Measurements from ENCODE around the gene NEURL1. TPM values are rescaled to one million over a fixed set of nuclear protein-coding genes. Genes with fewer than 3 reads are reported as not detected.

NEURL1 gene
- total and polyA plus RNA-seq, 10 of the 15 experiments (the other 5 are each of a cell fraction or from before 2014, with no cell fraction given): 0.02 to 0.05 (median 0.05) TPM; not detected in 6

DNA sequence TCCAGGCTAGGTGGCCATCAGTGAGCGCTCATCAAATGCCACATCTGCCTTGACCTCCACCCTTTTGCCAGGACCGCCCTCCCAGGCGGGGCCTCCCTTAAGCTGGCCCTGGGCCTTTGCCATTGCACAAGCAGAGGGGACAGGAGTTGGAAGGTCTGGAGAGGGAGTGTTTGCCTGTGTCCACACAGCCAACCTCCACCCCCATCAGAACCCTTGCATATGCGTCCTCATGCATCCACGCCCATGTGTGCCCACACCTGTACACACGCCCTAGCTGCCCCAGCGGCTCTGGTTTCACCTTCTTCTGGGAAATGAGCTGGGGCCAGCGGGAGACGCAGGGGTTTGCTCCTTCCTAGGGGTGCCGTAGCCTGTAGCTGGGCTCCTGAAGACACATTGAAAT is 64.0 kb downstream of the NEURL1 start:
- ChIA-PET RAD21 (ENCODE audit: unreplicated experiment) (no interaction called here), SMC1A (ENCODE audit: uncharacterized antibody, unreplicated experiment) (no interaction called here), CTCF (no interaction called here), POLR2A (no interaction called here)
- in situ Hi-C loops (cut with MboI): no loop called here
- Histone ChIP-seq H3K9ac (ENCODE audit: control insufficient read depth, insufficient read depth, low read length) (no peak overlapping the region), H3K4me2 (ENCODE audit: control insufficient read depth, insufficient read depth) (no peak overlapping the region), H3K27ac (ENCODE audit: control insufficient read depth, insufficient read depth) (no peak overlapping the region), H2AFZ (ENCODE audit: control insufficient read depth, low read depth, low read length) (no peak overlapping the region), H3K4me1 (ENCODE audit: control insufficient read depth, insufficient read depth, low read length) (no peaks in the 10 kb centered on the region; the same call in 1 of the 2 replicates), H3K36me3 (ENCODE audit: control insufficient read depth in 2 of 2, insufficient read depth in 2 of 2, low read length in 1 of 2) (no peaks in the 10 kb centered on the region), H4K20me1 (ENCODE audit: control insufficient read depth, insufficient read depth) (no peaks in the 10 kb centered on the region; the same call in 1 of the 2 replicates), H3K9me3 (replicated peaks; ENCODE audit: control insufficient read depth, insufficient read depth, low read length) (no peaks in the 10 kb centered on the region), H3K79me2 (ENCODE audit: control insufficient read depth, insufficient read depth, low read length) (no peaks in the 10 kb centered on the region), H3K4me3 (no peak overlapping the region), H3K27me3 (replicated peaks in 1 of 2; ENCODE audit: control insufficient read depth in 2 of 2, insufficient read depth in 2 of 2, low read length in 1 of 2) (peaks cover 10 to 13% of the 10 kb centered on the region in 2 experiments)
- no peak for DNase-seq (ENCODE audit: low read depth, low spot score)
- FAIRE-seq: no peak
- 74% methylated on average over 10 of the region's 10 CpGs for WGBS (ENCODE audit: insufficient coverage, insufficient replicate concordance, low lambda C conversion rate, missing lambda C conversion rate)
- no peak for ATAC-seq
- intact Hi-C loops (cut with micrococcal nuclease; ENCODE audit: unreplicated experiment): no loop called here
- TF ChIP-seq, protein P1, sequence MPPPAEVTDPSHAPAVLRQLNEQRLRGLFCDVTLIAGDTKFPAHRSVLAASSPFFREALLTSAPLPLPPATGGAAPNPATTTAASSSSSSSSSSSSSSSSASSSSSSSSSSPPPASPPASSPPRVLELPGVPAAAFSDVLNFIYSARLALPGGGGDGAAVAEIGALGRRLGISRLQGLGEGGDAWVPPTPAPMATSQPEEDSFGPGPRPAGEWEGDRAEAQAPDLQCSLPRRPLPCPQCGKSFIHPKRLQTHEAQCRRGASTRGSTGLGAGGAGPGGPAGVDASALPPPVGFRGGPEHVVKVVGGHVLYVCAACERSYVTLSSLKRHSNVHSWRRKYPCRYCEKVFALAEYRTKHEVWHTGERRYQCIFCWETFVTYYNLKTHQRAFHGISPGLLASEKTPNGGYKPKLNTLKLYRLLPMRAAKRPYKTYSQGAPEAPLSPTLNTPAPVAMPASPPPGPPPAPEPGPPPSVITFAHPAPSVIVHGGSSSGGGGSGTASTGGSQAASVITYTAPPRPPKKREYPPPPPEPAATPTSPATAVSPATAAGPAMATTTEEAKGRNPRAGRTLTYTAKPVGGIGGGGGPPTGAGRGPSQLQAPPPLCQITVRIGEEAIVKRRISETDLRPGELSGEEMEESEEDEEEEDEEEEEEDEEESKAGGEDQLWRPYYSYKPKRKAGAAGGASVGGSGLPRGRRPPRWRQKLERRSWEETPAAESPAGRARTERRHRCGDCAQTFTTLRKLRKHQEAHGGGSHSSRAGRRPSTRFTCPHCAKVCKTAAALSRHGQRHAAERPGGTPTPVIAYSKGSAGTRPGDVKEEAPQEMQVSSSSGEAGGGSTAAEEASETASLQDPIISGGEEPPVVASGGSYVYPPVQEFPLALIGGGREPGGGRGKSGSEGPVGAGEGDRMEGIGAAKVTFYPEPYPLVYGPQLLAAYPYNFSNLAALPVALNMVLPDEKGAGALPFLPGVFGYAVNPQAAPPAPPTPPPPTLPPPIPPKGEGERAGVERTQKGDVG (CRISPR knock-in tag; IDR thresholded peaks at IDR 0.05): no peak
- no peak for TF ChIP-seq ZBED1 (IDR thresholded peaks at IDR 0.05; ENCODE audit: borderline replicate concordance)
- no peak for TF ChIP-seq ZNF217 (IDR thresholded peaks at IDR 0.05)
- no peak for TF ChIP-seq RCOR1 (conservative IDR thresholded peaks at IDR 0.05; ENCODE audit: low read depth, low read length)
- no peak for TF ChIP-seq DPF2 (IDR thresholded peaks at IDR 0.05)
- BruUV-seq (replicated peaks): no TSS peak

DNA sequence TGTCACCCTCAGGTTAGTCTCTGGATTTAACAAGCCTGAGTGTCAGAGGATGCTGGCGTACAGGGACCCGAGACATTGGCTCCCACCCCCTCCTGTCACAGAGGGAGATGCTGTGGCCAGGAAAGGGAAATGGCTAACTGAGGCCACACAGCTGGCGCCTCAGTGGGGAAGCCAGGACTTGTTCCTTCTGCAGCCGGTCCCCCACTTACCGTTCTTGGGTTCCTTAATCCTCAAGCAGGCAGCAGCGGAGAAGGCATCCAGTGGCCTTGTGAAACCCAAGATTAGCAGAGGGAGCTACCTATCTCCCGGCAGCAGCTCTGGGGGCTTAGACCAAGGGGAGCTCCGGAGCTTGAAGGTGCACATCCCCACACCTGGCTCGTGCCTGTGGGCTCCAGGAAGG is 65.4 kb downstream of the NEURL1 start:
- DNase-seq (ENCODE audit: low read depth, low spot score): no peak
- no peak for TF ChIP-seq TBL1XR1 (IDR thresholded peaks at IDR 0.05; ENCODE audit: low read depth, low read length)
- no peak for TF ChIP-seq JUND (IDR thresholded peaks at IDR 0.05; ENCODE audit: low read depth, low read length)
- TF ChIP-seq TAF1 (IDR thresholded peaks at IDR 0.05; ENCODE audit: borderline replicate concordance, low read depth, low read length): no peak
- TF ChIP-seq, protein P2, sequence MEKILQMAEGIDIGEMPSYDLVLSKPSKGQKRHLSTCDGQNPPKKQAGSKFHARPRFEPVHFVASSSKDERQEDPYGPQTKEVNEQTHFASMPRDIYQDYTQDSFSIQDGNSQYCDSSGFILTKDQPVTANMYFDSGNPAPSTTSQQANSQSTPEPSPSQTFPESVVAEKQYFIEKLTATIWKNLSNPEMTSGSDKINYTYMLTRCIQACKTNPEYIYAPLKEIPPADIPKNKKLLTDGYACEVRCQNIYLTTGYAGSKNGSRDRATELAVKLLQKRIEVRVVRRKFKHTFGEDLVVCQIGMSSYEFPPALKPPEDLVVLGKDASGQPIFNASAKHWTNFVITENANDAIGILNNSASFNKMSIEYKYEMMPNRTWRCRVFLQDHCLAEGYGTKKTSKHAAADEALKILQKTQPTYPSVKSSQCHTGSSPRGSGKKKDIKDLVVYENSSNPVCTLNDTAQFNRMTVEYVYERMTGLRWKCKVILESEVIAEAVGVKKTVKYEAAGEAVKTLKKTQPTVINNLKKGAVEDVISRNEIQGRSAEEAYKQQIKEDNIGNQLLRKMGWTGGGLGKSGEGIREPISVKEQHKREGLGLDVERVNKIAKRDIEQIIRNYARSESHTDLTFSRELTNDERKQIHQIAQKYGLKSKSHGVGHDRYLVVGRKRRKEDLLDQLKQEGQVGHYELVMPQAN (conservative IDR thresholded peaks at IDR 0.05): no peak
- TF ChIP-seq, protein P3, sequence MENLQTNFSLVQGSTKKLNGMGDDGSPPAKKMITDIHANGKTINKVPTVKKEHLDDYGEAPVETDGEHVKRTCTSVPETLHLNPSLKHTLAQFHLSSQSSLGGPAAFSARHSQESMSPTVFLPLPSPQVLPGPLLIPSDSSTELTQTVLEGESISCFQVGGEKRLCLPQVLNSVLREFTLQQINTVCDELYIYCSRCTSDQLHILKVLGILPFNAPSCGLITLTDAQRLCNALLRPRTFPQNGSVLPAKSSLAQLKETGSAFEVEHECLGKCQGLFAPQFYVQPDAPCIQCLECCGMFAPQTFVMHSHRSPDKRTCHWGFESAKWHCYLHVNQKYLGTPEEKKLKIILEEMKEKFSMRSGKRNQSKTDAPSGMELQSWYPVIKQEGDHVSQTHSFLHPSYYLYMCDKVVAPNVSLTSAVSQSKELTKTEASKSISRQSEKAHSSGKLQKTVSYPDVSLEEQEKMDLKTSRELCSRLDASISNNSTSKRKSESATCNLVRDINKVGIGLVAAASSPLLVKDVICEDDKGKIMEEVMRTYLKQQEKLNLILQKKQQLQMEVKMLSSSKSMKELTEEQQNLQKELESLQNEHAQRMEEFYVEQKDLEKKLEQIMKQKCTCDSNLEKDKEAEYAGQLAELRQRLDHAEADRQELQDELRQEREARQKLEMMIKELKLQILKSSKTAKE (IDR thresholded peaks at IDR 0.05; ENCODE audit: low read depth, poor library complexity, severe bottlenecking): no peak
- Histone ChIP-seq H3K9ac (ENCODE audit: control insufficient read depth, insufficient read depth, low read length) (no peak overlapping the region), H3K4me3 (no peak overlapping the region), H3K9me3 (replicated peaks; ENCODE audit: control insufficient read depth, insufficient read depth, low read length) (no peaks in the 10 kb centered on the region), H3K36me3 (ENCODE audit: control insufficient read depth in 2 of 2, insufficient read depth in 2 of 2, low read length in 1 of 2) (no peaks in the 10 kb centered on the region), H3K27me3 (replicated peaks in 1 of 2; ENCODE audit: control insufficient read depth in 2 of 2, insufficient read depth in 2 of 2, low read length in 1 of 2) (peaks cover 10 to 12% of the 10 kb centered on the region in 2 experiments), H3K4me2 (ENCODE audit: control insufficient read depth, insufficient read depth) (no peak overlapping the region), H2AFZ (ENCODE audit: control insufficient read depth, low read depth, low read length) (no peak overlapping the region), H4K20me1 (ENCODE audit: control insufficient read depth, insufficient read depth) (no peaks in the 10 kb centered on the region; the same call in 1 of the 2 replicates), H3K4me1 (ENCODE audit: control insufficient read depth, insufficient read depth, low read length) (no peaks in the 10 kb centered on the region; the same call in 1 of the 2 replicates), H3K27ac (ENCODE audit: control insufficient read depth, insufficient read depth) (no peak overlapping the region), H3K79me2 (ENCODE audit: control insufficient read depth, insufficient read depth, low read length) (no peaks in the 10 kb centered on the region)
- BruUV-seq (replicated peaks): no TSS peak
- in situ Hi-C loops (cut with MboI) (no loop called here), intact Hi-C loops (cut with micrococcal nuclease; ENCODE audit: unreplicated experiment) (no loop called here)
- CTCF ChIA-PET: interaction anchor here (0.7 kb wide), 1 partner anchor 24 kb away, joined by 3 read pairs; no protein-coding TSS in a partner anchor
- RAD21 ChIA-PET (ENCODE audit: unreplicated experiment): no interaction called here
- SMC1A ChIA-PET (ENCODE audit: uncharacterized antibody, unreplicated experiment): no interaction called here
- FAIRE-seq: no peak
- no peak for ATAC-seq
- POLR2A ChIA-PET: no interaction called here
- WGBS (ENCODE audit: insufficient coverage, insufficient replicate concordance, low lambda C conversion rate, missing lambda C conversion rate): 15% methylated on average over 9 of the region's 9 CpGs

All from GM12878 (cell line).